ENCODE results near the gene C1QTNF6. TPM values are rescaled to one million over a fixed set of nuclear protein-coding genes. Genes with fewer than 3 reads are reported as not detected.

C1QTNF6 gene
- total and polyA plus RNA-seq, 2 of the 8 experiments (the other 6 are each of a cell fraction or from before 2014, with no cell fraction given): 3.1 to 6.5 TPM

DNA sequence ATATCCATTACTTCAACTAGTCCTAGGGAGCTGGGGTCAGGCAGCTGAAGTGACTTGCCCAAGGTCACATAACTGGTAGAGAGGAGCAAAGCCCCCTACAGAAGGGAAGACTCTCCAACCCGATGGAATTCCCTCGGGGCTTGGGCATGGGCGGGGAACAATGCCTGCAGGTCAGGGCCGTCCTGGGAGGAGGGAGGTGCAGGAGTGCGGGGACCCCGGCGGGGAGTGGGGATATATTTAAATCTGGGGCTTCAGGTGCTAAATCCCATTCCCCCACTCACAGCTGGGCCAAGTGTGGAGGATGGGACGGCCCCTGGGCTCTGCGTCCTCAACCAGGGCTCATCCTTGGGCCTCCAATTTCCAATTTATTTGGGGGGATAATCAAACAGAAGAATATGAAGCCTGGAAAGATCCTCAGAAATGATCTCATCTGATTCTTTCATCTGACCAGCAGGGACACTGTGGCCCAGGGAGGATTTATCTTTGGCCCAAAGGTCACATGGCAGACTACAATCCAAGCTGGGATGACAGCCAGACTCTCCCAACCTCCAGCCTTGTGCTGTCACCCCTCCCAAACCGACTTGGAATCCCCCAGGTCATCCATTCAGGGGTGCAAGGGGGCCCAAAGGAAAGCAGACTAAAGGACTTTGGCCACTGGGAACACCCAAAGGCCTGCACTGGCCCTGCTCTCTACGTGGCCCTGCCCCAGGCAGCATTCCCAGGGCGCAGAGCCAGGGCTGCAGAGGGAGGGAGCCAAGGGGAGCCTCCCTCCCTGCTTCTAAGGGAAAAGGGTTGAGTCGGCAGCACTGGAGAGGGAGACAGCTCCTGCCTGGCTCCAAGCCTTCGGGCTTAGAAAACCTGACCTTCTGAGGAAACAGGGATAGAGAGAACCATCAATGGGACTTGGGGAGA, 8.7 kb upstream of the C1QTNF6 start (continued):
- TF ChIP-seq, protein P1, sequence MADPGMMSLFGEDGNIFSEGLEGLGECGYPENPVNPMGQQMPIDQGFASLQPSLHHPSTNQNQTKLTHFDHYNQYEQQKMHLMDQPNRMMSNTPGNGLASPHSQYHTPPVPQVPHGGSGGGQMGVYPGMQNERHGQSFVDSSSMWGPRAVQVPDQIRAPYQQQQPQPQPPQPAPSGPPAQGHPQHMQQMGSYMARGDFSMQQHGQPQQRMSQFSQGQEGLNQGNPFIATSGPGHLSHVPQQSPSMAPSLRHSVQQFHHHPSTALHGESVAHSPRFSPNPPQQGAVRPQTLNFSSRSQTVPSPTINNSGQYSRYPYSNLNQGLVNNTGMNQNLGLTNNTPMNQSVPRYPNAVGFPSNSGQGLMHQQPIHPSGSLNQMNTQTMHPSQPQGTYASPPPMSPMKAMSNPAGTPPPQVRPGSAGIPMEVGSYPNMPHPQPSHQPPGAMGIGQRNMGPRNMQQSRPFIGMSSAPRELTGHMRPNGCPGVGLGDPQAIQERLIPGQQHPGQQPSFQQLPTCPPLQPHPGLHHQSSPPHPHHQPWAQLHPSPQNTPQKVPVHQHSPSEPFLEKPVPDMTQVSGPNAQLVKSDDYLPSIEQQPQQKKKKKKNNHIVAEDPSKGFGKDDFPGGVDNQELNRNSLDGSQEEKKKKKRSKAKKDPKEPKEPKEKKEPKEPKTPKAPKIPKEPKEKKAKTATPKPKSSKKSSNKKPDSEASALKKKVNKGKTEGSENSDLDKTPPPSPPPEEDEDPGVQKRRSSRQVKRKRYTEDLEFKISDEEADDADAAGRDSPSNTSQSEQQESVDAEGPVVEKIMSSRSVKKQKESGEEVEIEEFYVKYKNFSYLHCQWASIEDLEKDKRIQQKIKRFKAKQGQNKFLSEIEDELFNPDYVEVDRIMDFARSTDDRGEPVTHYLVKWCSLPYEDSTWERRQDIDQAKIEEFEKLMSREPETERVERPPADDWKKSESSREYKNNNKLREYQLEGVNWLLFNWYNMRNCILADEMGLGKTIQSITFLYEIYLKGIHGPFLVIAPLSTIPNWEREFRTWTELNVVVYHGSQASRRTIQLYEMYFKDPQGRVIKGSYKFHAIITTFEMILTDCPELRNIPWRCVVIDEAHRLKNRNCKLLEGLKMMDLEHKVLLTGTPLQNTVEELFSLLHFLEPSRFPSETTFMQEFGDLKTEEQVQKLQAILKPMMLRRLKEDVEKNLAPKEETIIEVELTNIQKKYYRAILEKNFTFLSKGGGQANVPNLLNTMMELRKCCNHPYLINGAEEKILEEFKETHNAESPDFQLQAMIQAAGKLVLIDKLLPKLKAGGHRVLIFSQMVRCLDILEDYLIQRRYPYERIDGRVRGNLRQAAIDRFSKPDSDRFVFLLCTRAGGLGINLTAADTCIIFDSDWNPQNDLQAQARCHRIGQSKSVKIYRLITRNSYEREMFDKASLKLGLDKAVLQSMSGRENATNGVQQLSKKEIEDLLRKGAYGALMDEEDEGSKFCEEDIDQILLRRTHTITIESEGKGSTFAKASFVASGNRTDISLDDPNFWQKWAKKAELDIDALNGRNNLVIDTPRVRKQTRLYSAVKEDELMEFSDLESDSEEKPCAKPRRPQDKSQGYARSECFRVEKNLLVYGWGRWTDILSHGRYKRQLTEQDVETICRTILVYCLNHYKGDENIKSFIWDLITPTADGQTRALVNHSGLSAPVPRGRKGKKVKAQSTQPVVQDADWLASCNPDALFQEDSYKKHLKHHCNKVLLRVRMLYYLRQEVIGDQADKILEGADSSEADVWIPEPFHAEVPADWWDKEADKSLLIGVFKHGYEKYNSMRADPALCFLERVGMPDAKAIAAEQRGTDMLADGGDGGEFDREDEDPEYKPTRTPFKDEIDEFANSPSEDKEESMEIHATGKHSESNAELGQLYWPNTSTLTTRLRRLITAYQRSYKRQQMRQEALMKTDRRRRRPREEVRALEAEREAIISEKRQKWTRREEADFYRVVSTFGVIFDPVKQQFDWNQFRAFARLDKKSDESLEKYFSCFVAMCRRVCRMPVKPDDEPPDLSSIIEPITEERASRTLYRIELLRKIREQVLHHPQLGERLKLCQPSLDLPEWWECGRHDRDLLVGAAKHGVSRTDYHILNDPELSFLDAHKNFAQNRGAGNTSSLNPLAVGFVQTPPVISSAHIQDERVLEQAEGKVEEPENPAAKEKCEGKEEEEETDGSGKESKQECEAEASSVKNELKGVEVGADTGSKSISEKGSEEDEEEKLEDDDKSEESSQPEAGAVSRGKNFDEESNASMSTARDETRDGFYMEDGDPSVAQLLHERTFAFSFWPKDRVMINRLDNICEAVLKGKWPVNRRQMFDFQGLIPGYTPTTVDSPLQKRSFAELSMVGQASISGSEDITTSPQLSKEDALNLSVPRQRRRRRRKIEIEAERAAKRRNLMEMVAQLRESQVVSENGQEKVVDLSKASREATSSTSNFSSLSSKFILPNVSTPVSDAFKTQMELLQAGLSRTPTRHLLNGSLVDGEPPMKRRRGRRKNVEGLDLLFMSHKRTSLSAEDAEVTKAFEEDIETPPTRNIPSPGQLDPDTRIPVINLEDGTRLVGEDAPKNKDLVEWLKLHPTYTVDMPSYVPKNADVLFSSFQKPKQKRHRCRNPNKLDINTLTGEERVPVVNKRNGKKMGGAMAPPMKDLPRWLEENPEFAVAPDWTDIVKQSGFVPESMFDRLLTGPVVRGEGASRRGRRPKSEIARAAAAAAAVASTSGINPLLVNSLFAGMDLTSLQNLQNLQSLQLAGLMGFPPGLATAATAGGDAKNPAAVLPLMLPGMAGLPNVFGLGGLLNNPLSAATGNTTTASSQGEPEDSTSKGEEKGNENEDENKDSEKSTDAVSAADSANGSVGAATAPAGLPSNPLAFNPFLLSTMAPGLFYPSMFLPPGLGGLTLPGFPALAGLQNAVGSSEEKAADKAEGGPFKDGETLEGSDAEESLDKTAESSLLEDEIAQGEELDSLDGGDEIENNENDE (IDR thresholded peaks at IDR 0.05; ENCODE audit: insufficient replicate concordance, low read length): no peak
- TF ChIP-seq GTF2F1 (IDR thresholded peaks at IDR 0.05; ENCODE audit: borderline replicate concordance, low read depth, low read length) (no peak), KDM4A (IDR thresholded peaks at IDR 0.05; ENCODE audit: low read depth, low read length, severe bottlenecking) (no peak), MAFK (IDR thresholded peaks at IDR 0.05; ENCODE audit: low read depth, low read length) (no peak), BCL11A (IDR thresholded peaks at IDR 0.05; ENCODE audit: low read depth in 2 of 2, low read length in 2 of 2) (no peak)

Measured in H1 (cell line).